ENCODE results near the gene ADRA2B. TPM values are rescaled to one million over a fixed set of nuclear protein-coding genes. Genes with fewer than 3 reads are reported as not detected.
"Not testable (repeated sequence)": the region's sequence is repeated elsewhere in the genome, so short reads cannot be mapped to it uniquely, and the experiment has no call there.

ADRA2B gene
- total RNA-seq, 4 donors from 2014 or later = 1.3 to 4.9 (median 2.1) TPM

GRCh38 chr2:96073170-96073775 is 43.1 kb downstream of the ADRA2B start:
- Histone ChIP-seq H3K27me3 (peaks cover 4% of the 10 kb centered on the region), H3K4me1 (no peaks in the 10 kb centered on the region), H3K27ac (no peak overlapping the region), H3K4me3 (no peak overlapping the region), H3K36me3 (no peaks in the 10 kb centered on the region), H3K9me3 (peaks cover 0 to 29% (median 0%) of the 10 kb centered on the region in 3 donors)
- no peak for ATAC-seq
- no peak for TF ChIP-seq POLR2A (IDR thresholded peaks at IDR 0.05)
- WGBS, 2 donors (ENCODE audit: low coverage in 1 of 2) = 100% methylated on average over 4 of the region's 7 CpGs; no CpG with 5 or more reads in 1 of the 2 donors

- Histone ChIP-seq H3K36me3 (no peaks in the 10 kb centered on the region), H3K4me1 (no peaks in the 10 kb centered on the region), H3K9me3 (peaks cover 0 to 29% (median 0%) of the 10 kb centered on the region in 3 donors), H3K4me3 (no peak overlapping the region), H3K27ac (no peak overlapping the region), H3K27me3 (peaks cover 4% of the 10 kb centered on the region)
- WGBS, 2 donors (ENCODE audit: low coverage in 1 of 2) = 100% methylated on average over 2 of the region's 11 CpGs; no CpG with 5 or more reads in 1 of the 2 donors
- no peak for ATAC-seq
- TF ChIP-seq EP300 (IDR thresholded peaks at IDR 0.05) (no peak), POLR2A (IDR thresholded peaks at IDR 0.05) (no peak), CTCF (IDR thresholded peaks at IDR 0.05) (no peak), POLR2AphosphoS5 (IDR thresholded peaks at IDR 0.05) (no peak)
Measured at GRCh38 chr2:96072746-96073145, 43.6 kb downstream of the ADRA2B start.

DNA sequence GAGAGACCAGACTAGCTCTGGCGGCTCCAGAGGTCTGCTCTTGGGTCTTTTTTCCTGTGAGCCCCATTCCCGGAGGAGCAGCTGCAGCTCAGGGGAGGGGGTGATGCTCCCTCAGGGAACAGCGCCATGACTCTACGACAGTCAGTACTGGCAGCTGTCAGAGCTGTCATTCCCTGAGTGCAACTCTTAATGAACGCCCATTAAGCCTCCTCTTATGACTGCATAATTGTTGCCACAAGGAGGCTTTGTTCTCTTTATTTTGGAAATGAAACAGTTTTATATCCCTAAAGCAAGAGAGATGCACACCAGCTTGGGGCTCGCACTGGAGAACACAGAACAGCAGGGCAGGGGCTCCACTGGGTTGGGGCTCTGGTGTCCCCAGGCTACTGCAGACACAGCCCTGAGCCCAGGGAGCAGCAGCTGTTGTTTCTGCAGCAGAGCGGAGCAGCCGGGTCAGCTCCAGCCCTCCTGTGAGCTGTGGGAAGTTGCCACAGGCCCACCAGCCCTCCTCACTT is 44.3 kb downstream of the ADRA2B start:
- not testable (repeated sequence) for ATAC-seq, H3K27me3 ChIP-seq, H3K27ac ChIP-seq, H3K36me3 ChIP-seq, H3K4me1 ChIP-seq, H3K4me3 ChIP-seq
- H3K9me3 ChIP-seq = peaks cover 0 to 23% (median 0%) of the 10 kb centered on the region in 3 donors
- no CpG with 5 or more reads among the region's 8 CpGs for WGBS, 2 donors (ENCODE audit: low coverage in 1 of 2)

DNA sequence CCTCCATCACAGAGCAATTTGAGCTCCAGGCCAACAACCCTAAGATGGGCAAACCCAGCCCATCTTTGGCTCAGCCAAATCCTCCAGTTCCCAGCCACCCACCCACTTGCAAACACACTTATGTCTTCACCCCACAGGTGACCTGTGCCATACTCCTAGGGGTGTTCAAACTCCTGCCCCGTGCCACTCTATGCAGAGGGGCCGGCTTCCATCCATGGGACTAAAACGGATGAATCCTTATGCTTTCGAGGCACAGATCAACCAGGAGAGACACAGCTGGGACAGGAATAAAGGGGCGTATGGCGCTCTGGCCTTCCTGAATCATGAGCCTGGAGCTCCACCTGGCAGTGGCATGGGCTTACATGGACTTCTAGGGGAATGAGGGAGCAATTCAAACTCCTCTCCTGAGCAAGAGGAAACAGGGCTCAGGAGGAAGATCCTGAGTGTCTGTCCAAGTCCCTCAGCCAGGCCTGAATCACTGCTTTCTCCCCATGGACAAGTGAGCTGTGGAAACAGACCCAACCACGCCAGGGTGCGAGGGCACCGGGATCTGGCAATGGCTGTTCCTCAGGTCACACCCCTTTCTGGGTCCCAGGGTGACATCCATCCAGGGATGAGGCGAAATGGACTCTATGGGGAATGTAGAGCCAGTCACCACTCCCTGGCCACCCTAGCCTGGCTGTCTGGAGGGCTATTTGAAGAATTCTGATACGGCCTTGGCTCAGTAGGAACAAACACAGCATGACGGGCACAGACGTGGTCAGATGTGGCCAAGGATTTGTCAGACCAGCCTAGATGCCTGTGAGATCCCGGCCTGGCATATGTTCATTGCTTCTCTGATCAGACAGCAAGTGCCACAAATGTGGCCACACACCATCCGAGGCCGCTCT is 45.0 kb downstream of the ADRA2B start:
- H3K4me3 ChIP-seq, ATAC-seq, H3K36me3 ChIP-seq, H3K27me3 ChIP-seq, H3K27ac ChIP-seq, H3K4me1 ChIP-seq: not testable (repeated sequence)
- 100% methylated on average over 3 of the region's 16 CpGs; no CpG with 5 or more reads in 1 of the 2 donors for WGBS, 2 donors (ENCODE audit: low coverage in 1 of 2)
- H3K9me3 ChIP-seq = peaks cover 0 to 16% (median 0%) of the 10 kb centered on the region in 3 donors

DNA sequence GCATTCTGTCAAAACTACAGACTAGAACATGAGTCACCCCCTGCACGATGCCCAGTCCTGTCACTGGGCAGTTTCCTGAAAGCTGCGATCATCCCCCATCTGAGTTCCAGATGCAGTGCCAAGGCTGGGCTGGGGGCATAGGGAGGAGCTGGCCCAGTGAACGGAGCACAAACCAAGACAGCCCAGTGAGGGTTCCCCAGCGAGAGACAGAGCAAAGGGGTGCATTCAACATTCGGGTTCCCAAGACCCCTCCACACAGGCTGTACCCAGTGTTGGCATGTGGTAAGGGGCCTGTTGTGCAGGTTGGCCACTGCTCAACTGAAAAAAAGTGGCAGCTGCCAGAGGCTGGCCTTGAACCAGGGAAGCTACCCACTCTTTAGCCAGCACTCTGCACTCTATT is 46.0 kb downstream of the ADRA2B start:
- H3K9me3 ChIP-seq, H3K4me1 ChIP-seq, H3K27ac ChIP-seq, H3K27me3 ChIP-seq, H3K36me3 ChIP-seq, ATAC-seq, H3K4me3 ChIP-seq: not testable (repeated sequence)
- WGBS, 2 donors (ENCODE audit: low coverage in 1 of 2) = no CpG with 5 or more reads among the region's 5 CpGs

DNA sequence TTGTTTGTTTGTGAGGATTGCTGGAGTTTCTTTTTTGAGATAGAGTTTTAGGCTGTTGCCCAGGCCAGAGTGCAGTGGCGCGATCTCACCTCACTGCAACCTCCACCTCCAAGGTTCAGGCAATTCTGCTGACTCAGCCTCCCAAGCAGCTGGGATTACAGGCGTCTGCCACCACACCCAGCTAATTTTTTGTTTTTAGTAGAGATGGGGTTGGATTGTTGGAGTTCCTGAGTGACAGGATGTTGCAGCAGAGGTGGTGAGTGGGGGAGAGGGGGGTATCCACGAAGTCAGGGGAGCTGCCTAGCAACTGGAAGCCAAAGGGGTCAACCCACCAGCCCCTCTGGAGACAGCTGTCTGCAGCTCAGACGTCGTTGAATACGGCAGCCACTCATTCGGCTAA is 46.5 kb downstream of the ADRA2B start:
- 43 to 100% methylated on average over 1 to 4 of the region's 8 CpGs for WGBS, 2 donors (ENCODE audit: low coverage in 1 of 2)
- H3K9me3 ChIP-seq, ATAC-seq, H3K27ac ChIP-seq, H3K36me3 ChIP-seq, H3K4me1 ChIP-seq, H3K27me3 ChIP-seq, H3K4me3 ChIP-seq: not testable (repeated sequence)

GRCh38 chr2:96067902-96068581 is 48.3 kb downstream of the ADRA2B start:
- not testable (repeated sequence) for H3K27ac ChIP-seq, H3K4me1 ChIP-seq, H3K9me3 ChIP-seq, H3K36me3 ChIP-seq, ATAC-seq, H3K4me3 ChIP-seq, H3K27me3 ChIP-seq
- 57 to 100% methylated on average over 2 to 8 of the region's 9 CpGs for WGBS, 2 donors (ENCODE audit: low coverage in 1 of 2)

DNA sequence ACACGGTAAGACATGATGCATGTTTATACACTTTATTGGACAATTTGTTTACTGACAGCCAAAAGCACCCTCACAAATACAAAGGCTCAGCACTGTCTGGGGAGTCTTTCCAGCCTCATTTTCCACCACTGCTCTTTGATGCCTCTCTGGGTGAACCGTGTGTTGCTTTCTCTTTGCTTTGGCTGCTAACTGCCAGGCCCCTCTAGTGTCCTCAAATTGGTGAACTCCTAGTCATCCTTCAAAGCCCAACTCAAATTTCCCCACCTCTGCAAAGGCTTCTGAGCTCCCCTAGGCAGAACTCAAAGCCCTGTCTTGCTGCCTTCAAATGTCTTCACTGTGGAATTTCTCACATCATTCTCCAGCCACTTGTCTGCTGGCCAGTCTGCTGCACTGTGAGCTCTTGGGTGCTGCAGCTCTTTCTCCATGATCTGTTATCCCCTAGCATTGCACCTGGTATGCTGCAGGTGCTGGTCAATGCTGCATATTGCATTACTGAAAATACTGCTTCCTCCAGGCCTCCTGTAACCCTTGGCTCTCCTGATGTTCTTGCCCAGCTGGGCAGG is 49.2 kb downstream of the ADRA2B start:
- H3K27me3 ChIP-seq, ATAC-seq, H3K36me3 ChIP-seq, H3K9me3 ChIP-seq, H3K27ac ChIP-seq, H3K4me3 ChIP-seq, H3K4me1 ChIP-seq: not testable (repeated sequence)
- WGBS, 2 donors (ENCODE audit: low coverage in 1 of 2) = 75 to 77% methylated on average over 2 of the region's 2 CpGs

GRCh38 chr2:96066511-96066910 is 49.9 kb downstream of the ADRA2B start:
- not testable (repeated sequence) for H3K4me1 ChIP-seq, H3K27ac ChIP-seq, H3K27me3 ChIP-seq, H3K36me3 ChIP-seq, H3K4me3 ChIP-seq, H3K9me3 ChIP-seq, ATAC-seq
- WGBS, 2 donors (ENCODE audit: low coverage in 1 of 2) = 60% methylated on average over 1 of the region's 7 CpGs; no CpG with 5 or more reads in 1 of the 2 donors

- WGBS, 2 donors (ENCODE audit: low coverage in 1 of 2) = 100% methylated on average over 3 of the region's 4 CpGs; no CpG with 5 or more reads in 1 of the 2 donors
- not testable (repeated sequence) for H3K4me3 ChIP-seq, H3K27ac ChIP-seq, H3K4me1 ChIP-seq, H3K36me3 ChIP-seq, H3K9me3 ChIP-seq, H3K27me3 ChIP-seq, ATAC-seq
Measured at GRCh38 chr2:96065954-96066353, 50.4 kb downstream of the ADRA2B start.

Data from gastroesophageal sphincter (tissue), 4 donors.